Gastroesophageal sphincter (tissue), 4 donors: ENCODE data around the gene SGIP1. TPM values are rescaled to one million over a fixed set of nuclear protein-coding genes. Genes with fewer than 3 reads are reported as not detected.

Experiments used
- ATAC-seq: fragments of 150-250 bp; one replicate; pipeline ENCODE4 v1.9.1; 2016; ENCODE audit warnings: mild to moderate bottlenecking, moderate library complexity
- H3K27ac ChIP-seq, 4 donors: fragments of 200-600 bp; sonication (generic) in 3 of 4; 1 replicate in 3 of 4; 2 replicates in 1 of 4; pipeline ENCODE4 v1.5.1; 2016 to 2019
- H3K27me3 ChIP-seq: fragments of 200-600 bp; sonication (generic); one replicate; pipeline ENCODE4 v1.5.1; 2019
- H3K36me3 ChIP-seq, 2 donors: fragments of 200-600 bp; sonication (generic); one replicate each; pipeline ENCODE4 v1.5.1; 2019; ENCODE audit warnings: control low read depth in 1 of 2
- H3K4me1 ChIP-seq, 3 donors: fragments of 200-600 bp; sonication (generic); 1 replicate in 2 of 3; 2 replicates in 1 of 3; pipeline ENCODE4 v1.5.1; 2016 to 2019; ENCODE audit warnings: control low read depth in 2 of 3
- H3K4me3 ChIP-seq, 2 donors: fragments of 200-600 bp; sonication (generic); one replicate each; pipeline ENCODE4 v1.5.1; 2019; ENCODE audit warnings: mild to moderate bottlenecking in 1 of 2, moderate library complexity in 1 of 2
- H3K9me3 ChIP-seq, 3 donors: fragments of 200-600 bp; sonication (generic); one replicate each; pipeline ENCODE4 v1.5.1; 2017 to 2019; ENCODE audit warnings: control low read depth in 2 of 3
- CTCF ChIP-seq, 4 experiments: fragments of 200-600 bp in 2 of 4; fragments of 450-650 bp in 2 of 4; sonication (generic) in 1 of 4; IDR thresholded peaks; one replicate each; pipeline ENCODE4 v1.5.1; 2017 to 2019; ENCODE audit warnings: antibody characterized with exemption in 4 of 4, mild to moderate bottlenecking in 2 of 4, moderate library complexity in 2 of 4
- EP300 ChIP-seq: sonication (generic); formaldehyde crosslinking; IDR thresholded peaks from one replicate; pipeline ENCODE4 v1.6.1; 2017; ENCODE audit warnings: antibody characterized with exemption, mild to moderate bottlenecking
- POLR2A ChIP-seq, 2 donors: fragments of 450-650 bp; IDR thresholded peaks; one replicate each; pipeline ENCODE4 v1.6.1; 2017; ENCODE audit warnings: antibody characterized with exemption in 2 of 2, mild to moderate bottlenecking in 2 of 2, moderate library complexity in 1 of 2
- POLR2AphosphoS5 ChIP-seq: sonication (generic); formaldehyde crosslinking; IDR thresholded peaks from one replicate; pipeline ENCODE4 v1.6.1; 2017; ENCODE audit warnings: antibody characterized with exemption
- WGBS, 2 donors: methylation state at CpG; one replicate each; pipeline ENCODE4 v1.1.5; 2018; ENCODE audit warnings: low coverage in 1 of 2; 5-methylcytosine and 5-hydroxymethylcytosine counted together
- total RNA-seq, 4 donors: library from RNA; depleted of rRNA; stranded (reverse); fragments of >200 nt; gene quantifications; one replicate each; pipeline ENCODE4 v1.1.0, GENCODE V29; 2016

SGIP1 gene
- total RNA-seq, 4 donors from 2014 or later = 6.5 to 14.0 (median 10.7) TPM

GRCh38 chr1:66704177-66704875, 170.4 kb downstream of the SGIP1 start:
- no peaks in the 10 kb centered on the region for H3K36me3 ChIP-seq
- 67 to 79% methylated on average over 3 to 4 of the region's 4 CpGs for WGBS, 2 donors
- no peaks in the 10 kb centered on the region for H3K9me3 ChIP-seq
- ATAC-seq = no peak
- no peaks in the 10 kb centered on the region for H3K4me1 ChIP-seq
- no peak for TF ChIP-seq EP300
- no peak for TF ChIP-seq CTCF (IDR thresholded peaks at IDR 0.05)
- no peak for TF ChIP-seq POLR2A (IDR thresholded peaks at IDR 0.05)
- TF ChIP-seq POLR2AphosphoS5 = no peak
- H3K27ac ChIP-seq = no peak overlapping the region
- H3K27me3 ChIP-seq = no peaks in the 10 kb centered on the region
- no peak overlapping the region for H3K4me3 ChIP-seq

- no peak for TF ChIP-seq POLR2A (IDR thresholded peaks at IDR 0.05)
- TF ChIP-seq POLR2AphosphoS5 = no peak
- TF ChIP-seq CTCF (IDR thresholded peaks at IDR 0.05) = no peak
- no peak for TF ChIP-seq EP300
- no peaks in the 10 kb centered on the region for H3K4me1 ChIP-seq
- H3K4me3 ChIP-seq = no peak overlapping the region
- no peak for ATAC-seq
- no peaks in the 10 kb centered on the region for H3K9me3 ChIP-seq
- no peaks in the 10 kb centered on the region for H3K27me3 ChIP-seq
- H3K36me3 ChIP-seq = no peaks in the 10 kb centered on the region
- 77 to 89% methylated on average over 5 of the region's 5 CpGs for WGBS, 2 donors
- no peak overlapping the region for H3K27ac ChIP-seq
Observed at GRCh38 chr1:66705110-66705509, 171.2 kb downstream of the SGIP1 start.

- H3K36me3 ChIP-seq = no peaks in the 10 kb centered on the region
- H3K27me3 ChIP-seq = no peaks in the 10 kb centered on the region
- 43% methylated on average over 2 of the region's 2 CpGs; no CpG with 5 or more reads in 1 of the 2 donors for WGBS, 2 donors
- H3K4me1 ChIP-seq = no peaks in the 10 kb centered on the region
- H3K4me3 ChIP-seq = no peak overlapping the region
- H3K9me3 ChIP-seq = no peaks in the 10 kb centered on the region
- H3K27ac ChIP-seq = no peak overlapping the region
- TF ChIP-seq EP300 (no peak), CTCF (IDR thresholded peaks at IDR 0.05) (no peak), POLR2AphosphoS5 (no peak), POLR2A (IDR thresholded peaks at IDR 0.05) (no peak)
- ATAC-seq = no peak
Observed at GRCh38 chr1:66711420-66711819, 177.5 kb downstream of the SGIP1 start.

GRCh38 chr1:66712839-66713238, 178.9 kb downstream of the SGIP1 start:
- H3K27ac ChIP-seq = no peak overlapping the region
- H3K9me3 ChIP-seq = no peaks in the 10 kb centered on the region
- TF ChIP-seq POLR2AphosphoS5 (no peak), CTCF (IDR thresholded peaks at IDR 0.05) (no peak), EP300 (no peak), POLR2A (IDR thresholded peaks at IDR 0.05) (no peak)
- ATAC-seq = no peak
- no peaks in the 10 kb centered on the region for H3K4me1 ChIP-seq
- 40 to 81% methylated on average over 1 to 2 of the region's 2 CpGs for WGBS, 2 donors
- H3K4me3 ChIP-seq = no peak overlapping the region
- H3K36me3 ChIP-seq = no peaks in the 10 kb centered on the region
- H3K27me3 ChIP-seq = no peaks in the 10 kb centered on the region

GRCh38 chr1:66723985-66724384, 190.0 kb downstream of the SGIP1 start:
- Histone ChIP-seq H3K36me3 (peaks cover 0 to 5% of the 10 kb centered on the region in 2 donors), H3K4me3 (no peak overlapping the region), H3K27me3 (no peaks in the 10 kb centered on the region), H3K9me3 (no peaks in the 10 kb centered on the region), H3K27ac (no peak overlapping the region), H3K4me1 (no peaks in the 10 kb centered on the region)
- TF ChIP-seq EP300 (no peak), POLR2A (IDR thresholded peaks at IDR 0.05) (no peak), POLR2AphosphoS5 (no peak), CTCF (IDR thresholded peaks at IDR 0.05) (no peak)
- no peak for ATAC-seq
